ENCODE results near the gene MUC5B.

Gene MUC5B

GRCh38 chr11:1272531-1272930, 49.7 kb downstream of the MUC5B start:
- no peak for DNase-seq (ENCODE audit: insufficient read length)
- no peak for FAIRE-seq
- TF ChIP-seq POLR2AphosphoS5 (IDR thresholded peaks at IDR 0.05; ENCODE audit: low read depth, low read length) (no peak), TAF1 (IDR thresholded peaks at IDR 0.05; ENCODE audit: borderline replicate concordance, low read depth, low read length) (no peak), POLR2A (IDR thresholded peaks at IDR 0.05; ENCODE audit: low read depth, low read length) (no peak)

GRCh38 chr11:1274501-1274900, 51.6 kb downstream of the MUC5B start:
- FAIRE-seq (no peak), DNase-seq (ENCODE audit: insufficient read length) (no peak)
- TF ChIP-seq POLR2AphosphoS5 (IDR thresholded peaks at IDR 0.05; ENCODE audit: low read depth, low read length) (no peak), POLR2A (IDR thresholded peaks at IDR 0.05; ENCODE audit: low read depth, low read length) (no peak), TAF1 (IDR thresholded peaks at IDR 0.05; ENCODE audit: borderline replicate concordance, low read depth, low read length) (no peak)

GRCh38 chr11:1275021-1275420, 52.2 kb downstream of the MUC5B start:
- TF ChIP-seq POLR2AphosphoS5 (IDR thresholded peaks at IDR 0.05; ENCODE audit: low read depth, low read length) (no peak), TAF1 (IDR thresholded peaks at IDR 0.05; ENCODE audit: borderline replicate concordance, low read depth, low read length) (no peak), POLR2A (IDR thresholded peaks at IDR 0.05; ENCODE audit: low read depth, low read length) (no peak)
- DNase-seq (ENCODE audit: insufficient read length) (no peak), FAIRE-seq (no peak)

- no peak for FAIRE-seq
- TF ChIP-seq POLR2AphosphoS5 (IDR thresholded peaks at IDR 0.05; ENCODE audit: low read depth, low read length) = no peak
- TF ChIP-seq POLR2A (IDR thresholded peaks at IDR 0.05; ENCODE audit: low read depth, low read length) = no peak
- no peak for TF ChIP-seq TAF1 (IDR thresholded peaks at IDR 0.05; ENCODE audit: borderline replicate concordance, low read depth, low read length)
- no peak for DNase-seq (ENCODE audit: insufficient read length)
Observed at GRCh38 chr11:1276041-1276790, 53.4 kb downstream of the MUC5B start.

- FAIRE-seq (no peak), DNase-seq (ENCODE audit: insufficient read length) (no peak)
Observed at GRCh38 chr11:1276866-1277615, 54.2 kb downstream of the MUC5B start.

GRCh38 chr11:1277936-1278512, 55.2 kb downstream of the MUC5B start:
- FAIRE-seq = no peak
- DNase-seq (ENCODE audit: insufficient read length) = no peak
- no peak for TF ChIP-seq TAF1 (IDR thresholded peaks at IDR 0.05; ENCODE audit: borderline replicate concordance, low read depth, low read length)
- TF ChIP-seq POLR2AphosphoS5 (IDR thresholded peaks at IDR 0.05; ENCODE audit: low read depth, low read length) = no peak
- TF ChIP-seq POLR2A (IDR thresholded peaks at IDR 0.05; ENCODE audit: low read depth, low read length) = no peak

More at GRCh38 chr11:1276866-1277615, 54.2 kb downstream of the MUC5B start:
- TF ChIP-seq TAF1 (IDR thresholded peaks at IDR 0.05; ENCODE audit: borderline replicate concordance, low read depth, low read length) = no peak
- TF ChIP-seq POLR2A (IDR thresholded peaks at IDR 0.05; ENCODE audit: low read depth, low read length) = no peak
- no peak for TF ChIP-seq POLR2AphosphoS5 (IDR thresholded peaks at IDR 0.05; ENCODE audit: low read depth, low read length)

GRCh38 chr11:1278766-1279673, 56.2 kb downstream of the MUC5B start:
- DNase-seq (ENCODE audit: insufficient read length) (no peak), FAIRE-seq (no peak)
- TF ChIP-seq TAF1 (IDR thresholded peaks at IDR 0.05; ENCODE audit: borderline replicate concordance, low read depth, low read length) (no peak), POLR2AphosphoS5 (IDR thresholded peaks at IDR 0.05; ENCODE audit: low read depth, low read length) (no peak), POLR2A (IDR thresholded peaks at IDR 0.05; ENCODE audit: low read depth, low read length) (no peak)

GRCh38 chr11:1279674-1280055, 56.8 kb downstream of the MUC5B start:
- TF ChIP-seq POLR2A (IDR thresholded peaks at IDR 0.05; ENCODE audit: low read depth, low read length) (no peak), TAF1 (IDR thresholded peaks at IDR 0.05; ENCODE audit: borderline replicate concordance, low read depth, low read length) (no peak), POLR2AphosphoS5 (IDR thresholded peaks at IDR 0.05; ENCODE audit: low read depth, low read length) (no peak)
- FAIRE-seq (no peak), DNase-seq (ENCODE audit: insufficient read length) (no peak)

- no peak for TF ChIP-seq POLR2A (IDR thresholded peaks at IDR 0.05; ENCODE audit: low read depth, low read length)
- no peak for TF ChIP-seq TAF1 (IDR thresholded peaks at IDR 0.05; ENCODE audit: borderline replicate concordance, low read depth, low read length)
- TF ChIP-seq POLR2AphosphoS5 (IDR thresholded peaks at IDR 0.05; ENCODE audit: low read depth, low read length) = no peak
- no peak for FAIRE-seq
- DNase-seq (ENCODE audit: insufficient read length) = no peak
Observed at GRCh38 chr11:1280116-1281035, 57.5 kb downstream of the MUC5B start.
